GM21447 (cell line): ENCODE data around the gene FGF2.

Experiments
- ATAC-seq: cut with Tn5 transposase; IDR thresholded peaks from one replicate; pipeline ENCODE4 v1.9.1; 2021; ENCODE audit not compliant: unreplicated experiment

FGF2 gene

DNA sequence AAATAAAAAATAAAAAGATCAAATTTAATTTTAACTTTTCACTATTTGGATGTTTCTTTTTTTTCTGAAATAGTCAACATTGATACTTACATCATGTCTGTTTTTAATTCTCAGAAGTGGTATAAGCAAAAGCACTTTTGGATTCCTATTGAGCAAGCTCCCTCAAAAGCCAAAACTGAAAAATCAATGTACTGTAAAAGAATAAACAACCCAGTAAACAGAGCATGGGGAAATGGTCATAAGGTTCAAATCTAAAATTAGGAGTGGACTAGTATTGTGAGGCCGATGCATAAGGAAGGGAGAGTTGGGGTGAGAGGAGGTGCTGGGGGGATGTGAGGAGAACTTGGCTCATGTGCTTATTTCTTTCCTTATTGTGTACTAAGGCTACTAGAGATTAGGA, 57.9 kb downstream of the FGF2 start:
- ATAC-seq, result no peak

DNA sequence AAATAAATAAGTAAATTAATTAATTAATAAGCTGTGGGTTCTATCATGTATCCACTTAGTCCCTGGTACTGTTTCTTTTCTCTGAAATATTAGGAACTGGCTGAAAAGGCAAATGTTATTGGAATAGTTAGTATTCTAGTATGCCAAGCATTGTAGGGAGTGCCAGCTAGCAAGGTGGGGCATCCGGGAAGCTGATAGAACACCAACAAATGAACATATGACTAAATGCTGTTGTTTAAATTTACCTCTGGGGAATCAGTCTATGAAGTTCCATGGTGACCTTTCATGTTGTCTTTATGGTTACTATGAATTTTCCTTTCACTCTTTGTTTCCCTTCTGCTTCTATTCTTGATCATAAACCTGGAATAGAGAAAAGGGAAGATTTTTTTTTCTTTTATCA, 63.1 kb downstream of the FGF2 start:
- no peak for ATAC-seq

DNA sequence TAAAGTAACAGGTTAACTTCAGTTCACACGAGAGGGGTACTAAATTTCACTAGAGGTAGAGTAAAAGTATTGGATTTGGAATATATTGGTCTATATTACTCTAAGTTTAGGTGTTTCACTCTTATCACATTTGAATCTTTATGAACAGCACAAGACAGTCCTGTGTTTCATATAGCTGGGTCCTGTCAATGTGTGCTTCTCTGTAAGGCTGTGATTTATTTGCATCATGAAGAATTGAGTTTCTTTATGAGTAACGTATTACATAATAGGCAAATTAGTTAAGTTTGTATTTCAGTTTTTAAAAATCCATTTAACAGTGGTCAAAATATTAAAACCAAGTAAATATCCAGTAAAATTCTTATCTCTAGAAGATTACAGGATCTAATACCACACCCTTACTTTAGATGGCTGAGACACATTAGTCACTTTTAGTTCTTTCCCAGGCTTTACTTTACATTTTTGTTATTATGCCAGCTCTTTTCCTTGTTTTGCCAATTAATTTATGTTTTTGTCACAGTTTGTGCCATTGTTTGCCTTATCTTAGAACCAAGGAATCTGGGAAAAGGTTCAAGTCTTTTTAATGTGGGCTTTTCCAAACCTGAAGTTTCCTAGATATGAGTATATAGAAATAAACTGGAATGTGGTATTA, 63.6 kb downstream of the FGF2 start:
- no peak for ATAC-seq

DNA sequence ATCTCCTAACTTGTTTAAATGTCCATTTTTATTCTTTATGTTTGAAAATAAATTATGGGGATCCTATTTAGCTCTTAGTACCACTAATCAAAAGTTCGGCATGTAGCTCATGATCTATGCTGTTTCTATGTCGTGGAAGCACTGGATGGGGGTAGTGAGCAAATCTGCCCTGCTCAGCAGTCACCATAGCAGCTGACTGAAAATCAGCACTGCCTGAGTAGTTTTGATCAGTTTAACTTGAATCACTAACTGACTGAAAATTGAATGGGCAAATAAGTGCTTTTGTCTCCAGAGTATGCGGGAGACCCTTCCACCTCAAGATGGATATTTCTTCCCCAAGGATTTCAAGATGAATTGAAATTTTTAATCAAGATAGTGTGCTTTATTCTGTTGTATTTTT, 68.2 kb downstream of the FGF2 start:
- no peak for ATAC-seq

DNA sequence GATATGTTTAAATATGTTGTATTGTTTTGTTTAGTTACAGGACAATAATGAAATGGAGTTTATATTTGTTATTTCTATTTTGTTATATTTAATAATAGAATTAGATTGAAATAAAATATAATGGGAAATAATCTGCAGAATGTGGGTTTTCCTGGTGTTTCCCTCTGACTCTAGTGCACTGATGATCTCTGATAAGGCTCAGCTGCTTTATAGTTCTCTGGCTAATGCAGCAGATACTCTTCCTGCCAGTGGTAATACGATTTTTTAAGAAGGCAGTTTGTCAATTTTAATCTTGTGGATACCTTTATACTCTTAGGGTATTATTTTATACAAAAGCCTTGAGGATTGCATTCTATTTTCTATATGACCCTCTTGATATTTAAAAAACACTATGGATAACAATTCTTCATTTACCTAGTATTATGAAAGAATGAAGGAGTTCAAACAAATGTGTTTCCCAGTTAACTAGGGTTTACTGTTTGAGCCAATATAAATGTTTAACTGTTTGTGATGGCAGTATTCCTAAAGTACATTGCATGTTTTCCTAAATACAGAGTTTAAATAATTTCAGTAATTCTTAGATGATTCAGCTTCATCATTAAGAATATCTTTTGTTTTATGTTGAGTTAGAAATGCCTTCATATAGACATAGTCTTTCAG, 68.8 kb downstream of the FGF2 start:
- ATAC-seq, result no peak

DNA sequence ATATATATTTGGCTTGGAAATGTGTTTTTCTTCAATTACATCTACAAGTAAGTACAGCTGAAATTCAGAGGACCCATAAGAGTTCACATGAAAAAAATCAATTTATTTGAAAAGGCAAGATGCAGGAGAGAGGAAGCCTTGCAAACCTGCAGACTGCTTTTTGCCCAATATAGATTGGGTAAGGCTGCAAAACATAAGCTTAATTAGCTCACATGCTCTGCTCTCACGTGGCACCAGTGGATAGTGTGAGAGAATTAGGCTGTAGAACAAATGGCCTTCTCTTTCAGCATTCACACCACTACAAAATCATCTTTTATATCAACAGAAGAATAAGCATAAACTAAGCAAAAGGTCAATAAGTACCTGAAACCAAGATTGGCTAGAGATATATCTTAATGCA, 69.6 kb downstream of the FGF2 start:
- ATAC-seq, result no peak

DNA sequence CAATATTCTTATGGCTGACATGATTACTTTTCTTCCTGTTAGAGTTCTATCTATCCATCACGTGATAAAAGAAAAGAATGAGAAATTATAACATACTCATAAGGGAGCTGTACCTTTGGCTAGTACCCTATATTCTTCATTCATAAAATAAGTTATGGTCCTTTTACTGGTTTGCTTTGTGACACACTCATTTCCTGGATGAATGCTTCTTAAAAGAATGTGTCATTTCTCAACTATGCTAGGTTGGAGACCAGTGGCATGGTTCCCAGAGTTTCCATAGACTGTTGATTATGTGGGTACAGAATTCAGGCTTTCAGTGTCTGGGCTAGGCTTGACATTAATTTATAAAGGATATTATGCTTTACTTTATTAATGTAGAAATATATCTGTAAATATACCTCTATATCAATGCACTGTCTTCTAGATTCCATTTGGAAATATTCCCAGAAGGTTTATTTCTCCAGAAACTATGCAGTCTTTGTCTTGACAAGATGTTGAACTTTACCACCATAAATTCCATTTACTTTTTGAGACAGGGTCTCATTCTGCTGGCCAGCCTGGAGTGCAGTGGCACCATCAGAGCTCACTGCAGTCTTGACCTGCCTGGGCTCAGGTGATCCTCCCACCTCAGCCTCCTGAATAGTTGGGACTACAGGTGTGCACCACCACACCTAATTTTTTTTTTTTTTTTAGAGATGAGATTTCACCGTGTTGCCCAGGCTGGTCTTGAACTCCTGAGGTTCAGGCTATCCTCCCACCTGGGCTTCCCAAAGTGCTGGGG, 71.9 kb downstream of the FGF2 start:
- ATAC-seq, result no peak

DNA sequence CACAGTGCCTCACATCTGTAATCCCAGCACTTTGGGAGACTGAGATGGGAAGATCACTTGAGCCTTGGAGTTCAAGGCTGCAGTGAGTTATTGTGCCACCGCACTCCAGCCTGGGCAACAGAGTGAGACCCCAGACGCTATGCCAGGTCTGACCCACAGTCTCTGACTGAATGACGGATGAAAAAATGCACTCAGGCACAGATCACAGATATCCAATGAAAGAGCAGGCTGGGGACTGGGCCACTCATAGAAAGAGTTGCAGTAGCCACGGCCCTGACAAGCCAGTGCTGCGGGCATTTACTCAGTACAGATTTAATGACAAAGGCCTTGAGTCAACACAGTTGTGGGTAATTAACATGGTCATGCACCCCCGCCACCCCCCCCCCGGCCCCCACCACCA, 73.1 kb downstream of the FGF2 start:
- no peak for ATAC-seq

DNA sequence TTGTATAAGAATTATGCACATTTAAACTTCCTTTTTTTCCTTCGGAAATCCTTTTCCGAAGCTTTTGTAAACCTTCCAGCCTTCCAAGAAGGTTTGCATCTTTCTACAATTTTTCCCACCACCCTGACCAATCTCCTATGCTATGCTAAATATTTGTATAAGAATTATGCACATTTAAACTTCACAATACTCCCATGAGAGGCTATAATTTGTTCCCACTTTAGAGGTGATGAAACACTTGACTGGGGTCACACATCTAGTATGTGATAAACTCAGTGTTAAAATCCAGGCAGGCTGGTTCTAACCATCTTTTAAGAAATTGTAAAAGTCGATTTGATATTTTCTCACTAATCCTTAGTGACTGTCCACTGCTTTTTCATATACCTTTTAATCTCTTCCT, 73.7 kb downstream of the FGF2 start:
- ATAC-seq, result no peak

DNA sequence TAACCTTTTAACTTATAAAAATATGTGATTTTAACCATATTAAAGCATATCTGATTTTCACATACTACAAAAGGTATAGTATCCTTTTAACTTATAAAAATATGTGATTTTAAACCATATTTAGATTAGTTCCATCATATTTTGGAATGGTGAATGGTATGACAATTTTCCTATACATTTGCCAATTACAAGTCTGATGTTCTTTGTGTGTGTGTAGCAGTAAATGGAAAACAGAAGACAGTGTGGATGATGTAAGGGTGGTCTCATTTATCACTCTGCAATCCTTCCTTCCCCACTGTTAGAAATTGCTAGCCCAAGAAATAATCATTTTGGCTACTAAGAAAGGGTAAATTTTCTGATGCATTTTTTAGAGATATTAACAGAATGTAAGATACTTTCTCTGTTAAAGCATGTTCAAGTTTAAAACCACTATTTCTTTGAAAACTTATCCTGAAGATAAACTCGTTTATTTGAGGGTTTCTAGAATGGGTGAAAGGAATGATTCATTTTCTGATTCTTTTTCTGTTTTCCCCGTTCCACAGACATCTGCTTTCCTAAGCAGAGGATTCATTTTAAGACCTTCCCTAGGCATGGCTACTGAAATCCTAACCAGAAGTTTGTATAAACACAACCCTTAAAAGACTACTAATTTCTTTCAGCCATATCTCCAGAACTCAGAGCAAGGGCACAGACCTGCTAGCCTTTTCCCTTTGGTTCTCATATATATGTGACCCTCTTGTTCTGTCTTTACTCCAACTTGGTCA, 74.8 kb downstream of the FGF2 start:
- no peak for ATAC-seq

DNA sequence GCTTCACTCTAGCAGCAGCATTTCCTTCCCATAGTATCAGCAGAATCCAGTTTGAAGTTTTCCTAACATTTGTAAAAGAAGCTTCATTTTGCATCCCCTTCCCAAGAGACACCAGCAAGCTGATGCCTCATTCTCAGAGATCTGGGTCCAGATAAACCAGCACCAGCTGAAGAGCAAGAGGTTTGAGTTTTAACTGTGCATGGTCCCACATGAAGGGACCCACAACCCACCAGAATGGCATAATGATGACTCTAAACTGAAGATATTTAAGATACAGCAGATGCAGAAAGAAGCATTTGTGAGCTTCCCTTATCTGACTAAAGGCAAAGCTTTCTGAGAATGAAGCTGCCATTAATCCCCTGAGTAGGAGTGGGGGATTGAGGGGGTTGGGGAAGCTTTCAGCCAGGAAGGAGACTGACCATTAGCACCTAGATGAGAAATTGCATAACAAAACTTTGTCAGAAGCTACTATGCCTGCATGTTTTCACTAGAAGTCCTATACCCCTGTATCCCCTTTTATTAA, 77.2 kb downstream of the FGF2 start:
- ATAC-seq, result no peak

DNA sequence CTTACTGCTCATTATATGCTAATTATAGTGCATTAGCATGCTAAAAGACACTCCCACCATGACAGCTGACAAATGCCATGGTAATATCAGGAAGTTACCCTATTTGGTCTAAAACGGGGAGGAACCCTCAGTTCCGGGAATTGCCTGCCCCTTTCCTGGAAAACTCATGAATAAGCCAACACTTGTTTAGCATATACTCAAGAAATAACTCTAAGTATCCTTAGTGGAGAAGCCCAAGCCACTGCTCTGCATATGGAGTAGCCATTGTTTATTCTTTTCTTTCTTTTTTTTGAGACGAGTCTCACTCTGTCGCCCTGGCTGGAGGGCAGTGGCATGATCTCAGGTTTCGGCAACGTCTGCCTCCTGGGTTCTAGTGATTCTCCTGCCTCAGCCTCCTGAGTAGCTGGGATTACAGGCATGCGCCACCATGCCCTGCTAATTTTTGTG, 80.3 kb downstream of the FGF2 start:
- ATAC-seq, result no peak

DNA sequence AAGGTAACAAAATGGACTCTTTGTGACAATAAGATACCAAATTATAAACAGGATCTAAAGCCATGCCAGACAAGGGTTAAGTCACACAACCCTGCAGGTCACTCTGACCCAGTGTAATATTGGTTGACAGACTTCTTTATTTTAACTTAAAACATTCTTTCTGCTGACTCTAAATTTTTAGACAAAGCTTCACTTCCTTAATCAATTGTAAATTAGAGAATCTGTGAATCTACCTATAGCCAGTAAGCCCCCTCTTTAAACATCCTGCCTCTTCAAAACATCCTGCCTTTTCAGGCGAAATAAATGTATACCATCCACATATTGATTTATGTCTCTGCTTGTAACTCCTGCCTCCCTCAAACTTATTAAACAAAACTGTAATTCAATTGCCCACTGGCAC, 81.6 kb downstream of the FGF2 start:
- ATAC-seq, result no peak

DNA sequence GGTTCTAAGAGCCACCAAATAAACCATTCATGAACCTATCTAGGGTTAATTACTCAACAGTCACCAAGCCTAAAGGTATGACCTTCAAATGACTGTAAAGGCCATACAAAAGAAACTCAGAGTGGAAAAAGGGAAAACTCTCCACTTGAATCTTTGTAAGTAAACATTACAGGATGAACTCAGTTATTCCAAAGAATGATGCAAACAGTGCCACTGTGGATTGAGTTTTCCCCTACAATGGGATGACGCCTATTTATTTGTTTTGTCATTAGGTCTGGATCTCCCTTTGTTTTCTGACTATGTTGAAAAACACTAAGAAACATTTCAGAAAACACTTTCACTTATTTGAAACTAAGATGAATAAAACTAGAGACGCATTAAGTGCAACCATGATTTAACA, 83.1 kb downstream of the FGF2 start:
- no peak for ATAC-seq

DNA sequence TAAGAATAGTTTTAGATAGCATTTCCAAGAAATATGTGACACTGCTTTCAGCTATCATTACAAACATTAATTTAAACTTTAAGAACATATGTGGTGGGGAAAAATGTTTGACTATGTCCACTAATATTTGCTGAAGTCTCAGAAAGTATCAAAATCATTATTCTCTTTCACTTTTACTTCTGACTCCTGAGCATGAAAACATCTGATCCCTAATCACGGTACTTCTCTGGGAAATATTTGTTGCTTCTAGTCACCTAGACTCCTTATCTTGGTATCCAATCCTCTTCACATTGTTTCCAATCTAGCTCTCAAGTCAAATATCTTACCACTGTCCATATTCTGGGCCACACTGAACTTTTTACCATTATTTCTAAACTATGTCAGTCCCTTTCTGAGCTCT, 85.0 kb downstream of the FGF2 start:
- ATAC-seq, result no peak

DNA sequence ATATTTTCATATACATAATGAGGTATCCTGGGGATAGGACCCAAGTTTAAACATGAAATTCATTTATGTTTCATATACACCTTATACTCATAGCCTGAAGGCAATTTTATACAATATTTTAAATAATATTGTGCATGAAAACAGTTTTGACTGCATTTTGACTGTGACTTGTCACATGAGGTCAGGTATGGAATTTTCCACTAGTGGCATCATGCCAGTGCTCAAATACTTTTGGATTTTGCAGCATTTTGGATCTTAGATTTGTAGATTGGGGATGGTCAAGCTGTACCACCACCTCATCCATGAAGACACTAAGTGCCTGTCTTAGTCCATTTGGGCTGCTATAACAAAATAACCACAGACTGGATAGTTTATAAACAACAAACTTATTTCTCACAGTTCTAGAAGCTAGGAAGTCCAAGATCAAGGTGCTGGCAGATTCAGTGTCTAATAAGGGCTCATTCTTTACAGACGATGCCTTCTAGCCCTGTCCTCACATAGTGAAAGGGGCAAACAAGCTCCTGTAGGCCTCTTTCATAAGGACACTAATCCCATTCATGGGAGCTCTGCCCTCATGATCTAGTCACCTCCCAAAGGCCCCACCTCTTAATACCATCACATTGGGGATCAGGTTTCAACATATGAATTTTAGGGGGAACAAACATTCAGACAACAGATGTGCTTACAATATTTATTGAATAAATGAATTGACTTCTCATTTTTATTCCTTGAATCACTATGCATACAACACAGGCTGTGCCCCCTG, 86.4 kb downstream of the FGF2 start:
- ATAC-seq, result no peak

DNA sequence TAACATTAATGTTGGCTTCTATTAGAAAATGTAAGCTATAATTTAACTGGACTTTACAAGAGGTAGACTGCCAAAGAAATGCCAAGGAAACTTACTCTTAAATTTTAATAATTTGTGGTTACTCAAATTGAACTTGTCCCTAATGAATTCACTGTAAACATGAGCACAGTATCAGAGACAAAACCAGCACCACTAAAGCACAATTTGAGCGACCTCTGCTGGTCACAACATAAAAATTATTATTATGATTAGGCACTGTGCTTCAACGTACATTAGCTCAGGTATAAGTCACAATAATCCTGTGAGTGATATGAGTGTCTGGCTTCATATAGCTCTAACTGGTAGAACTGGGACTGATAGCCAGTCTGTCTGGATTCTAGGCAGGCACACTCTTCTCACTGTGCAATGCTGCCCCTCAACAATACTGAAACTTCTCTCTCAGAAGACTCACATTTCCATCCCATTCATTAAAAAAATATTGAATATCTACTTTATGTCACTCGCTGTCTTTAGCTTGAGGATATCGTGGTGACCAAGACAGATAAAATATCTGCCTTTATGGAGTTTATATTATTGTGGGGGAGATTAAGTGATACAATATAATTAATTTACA, 87.8 kb downstream of the FGF2 start:
- ATAC-seq, result peak; percentile 97

DNA sequence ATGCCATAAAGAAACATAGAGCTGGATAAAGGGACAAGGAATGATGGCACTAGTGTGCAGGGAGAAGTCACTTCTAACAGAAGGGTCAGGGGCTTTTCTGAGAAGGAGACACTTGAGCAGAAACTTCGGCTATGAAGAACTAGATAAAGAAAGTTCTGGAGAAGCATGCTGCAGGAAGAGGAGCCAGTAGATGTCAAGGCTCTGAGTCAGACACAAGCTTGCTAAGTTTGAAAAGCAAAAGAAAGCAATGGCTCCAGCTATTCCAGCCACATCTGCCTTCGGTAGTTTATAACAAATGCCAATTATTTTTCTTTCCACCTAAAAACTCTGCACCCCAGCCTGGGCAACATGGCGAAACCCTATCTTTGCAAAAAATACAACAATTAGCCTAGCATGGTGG, 88.3 kb downstream of the FGF2 start:
- no peak for ATAC-seq

DNA sequence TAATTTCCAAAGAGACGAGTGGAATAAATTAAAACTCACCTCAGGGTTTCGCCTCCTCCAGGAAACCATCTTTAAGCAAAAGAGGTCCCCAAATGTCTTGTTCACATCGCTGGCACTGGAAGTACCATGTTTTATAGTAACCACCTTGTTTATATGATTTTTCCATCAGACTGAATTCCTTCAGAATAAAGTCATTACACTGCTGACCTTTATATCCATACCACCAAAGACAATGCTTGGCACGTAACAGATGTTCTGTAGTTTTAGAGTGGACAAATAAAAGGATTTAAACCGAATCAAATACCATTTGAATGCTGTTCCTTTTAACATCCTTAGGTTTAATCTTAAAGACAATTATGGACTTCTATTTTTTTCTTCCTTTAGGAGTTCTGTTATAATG, 91.1 kb downstream of the FGF2 start:
- ATAC-seq, result no peak

DNA sequence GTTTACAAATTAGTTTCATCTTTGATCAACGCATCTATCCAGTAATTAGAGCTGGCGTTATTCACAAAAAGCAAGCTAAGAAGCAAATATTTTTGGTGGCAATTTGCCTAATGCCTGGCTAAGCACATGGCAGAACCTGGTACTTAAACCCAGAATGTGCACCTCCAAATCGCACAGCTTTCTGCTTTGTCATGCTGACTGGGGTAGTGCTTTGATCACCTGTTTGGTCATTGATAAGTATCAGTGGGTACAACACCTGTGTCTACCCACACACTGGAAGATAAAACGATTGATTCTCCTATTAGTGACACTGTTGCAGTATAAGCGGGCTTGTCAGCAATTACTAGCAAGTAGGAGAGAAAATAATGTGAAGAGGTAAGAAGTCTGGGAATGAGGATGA, 93.8 kb downstream of the FGF2 start:
- ATAC-seq, result no peak
